Prostate gland (tissue), 2 donors: Measurements from ENCODE around the gene NDUFB2.

ENCODE experiments used
- CTCF ChIP-seq, 4 experiments: fragments of 200-600 bp in 2 of 4; fragments of 450-650 bp in 2 of 4; sonication (generic) in 2 of 4; IDR thresholded peaks; 1 replicate in 3 of 4; 2 replicates in 1 of 4; pipeline ENCODE4 v1.5.1; 2016 to 2019; ENCODE audit warnings: antibody characterized with exemption in 4 of 4, mild to moderate bottlenecking in 2 of 4, moderate library complexity in 2 of 4
- POLR2AphosphoS5 ChIP-seq: sonication (generic); formaldehyde crosslinking; IDR thresholded peaks from one replicate; pipeline ENCODE4 v1.6.1; 2017; ENCODE audit warnings: antibody characterized with exemption

- TF ChIP-seq CTCF (IDR thresholded peaks at IDR 0.05) (no peak), POLR2AphosphoS5 (no peak)
Measured at GRCh38 chr7:140722254-140722653, 25.7 kb downstream of the NDUFB2 start.
